Measurements from ENCODE around the gene CHD5. TPM values are rescaled to one million over a fixed set of nuclear protein-coding genes. Genes with fewer than 3 reads are reported as not detected.

The CHD5 gene
- total RNA-seq, 1 experiment from 2014 or later = 6.1 TPM

DNA sequence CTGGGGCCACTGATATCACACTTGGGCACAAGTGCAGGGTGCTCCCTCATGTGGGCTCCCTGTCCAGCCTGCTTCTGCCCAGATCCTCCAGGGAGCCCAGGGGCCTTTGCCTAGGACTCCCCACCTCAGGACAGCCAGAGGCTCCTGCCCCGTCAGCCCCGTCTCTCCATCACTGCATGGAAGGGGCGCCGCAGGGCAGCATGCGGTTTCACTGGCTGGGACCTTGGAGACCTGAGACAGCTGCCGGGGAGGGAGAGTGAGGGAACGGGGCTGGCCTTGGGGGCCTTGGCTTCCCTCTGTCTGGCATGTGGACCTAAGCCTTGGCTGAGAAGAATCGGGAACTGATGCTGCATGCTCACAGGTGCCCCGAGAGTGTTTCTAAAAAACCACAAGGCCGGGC is 87.9 kb downstream of the CHD5 start:
- Histone ChIP-seq H2AFZ (ENCODE audit: low read depth, low read length, poor library complexity, severe bottlenecking) (no peak overlapping the region), H3K4me2 (ENCODE audit: low read length) (no peak overlapping the region), H3K4me3 (replicated peaks in 1 of 2; ENCODE audit: low read depth in 1 of 2, low read length in 2 of 2) (no peak overlapping the region), H4K20me1 (ENCODE audit: insufficient read depth) (no peaks in the 10 kb centered on the region), H3K79me2 (ENCODE audit: insufficient read depth, low read length) (no peaks in the 10 kb centered on the region), H3K27ac (ENCODE audit: low read depth, low read length) (no peak overlapping the region), H3K9me3 (ENCODE audit: control insufficient read depth in 1 of 2, insufficient read depth in 1 of 2, low read depth in 1 of 2, low read length in 2 of 2) (no peaks in the 10 kb centered on the region), H3K4me1 (ENCODE audit: control insufficient read depth in 1 of 2, insufficient read depth in 2 of 2, low read length in 2 of 2) (no peaks in the 10 kb centered on the region), H3K9ac (ENCODE audit: low read length) (no peak overlapping the region), H3K9me2 (ENCODE audit: insufficient read depth) (no peaks in the 10 kb centered on the region), H3K36me3 (ENCODE audit: control insufficient read depth in 1 of 2, insufficient read depth in 2 of 2, low read length in 2 of 2) (no peaks in the 10 kb centered on the region), H3K27me3 (ENCODE audit: insufficient read depth, low read length) (no peaks in the 10 kb centered on the region)
- ChIA-PET RAD21 (ENCODE audit: low non-redundant PET in 1 of 2, low total read pairs in 2 of 2, uncharacterized antibody in 2 of 2, unreplicated experiment in 2 of 2) (no interaction called here), CTCF (no interaction called here), POLR2A (no interaction called here)
- DNase-seq (ENCODE audit: low read depth, low spot score) = no peak
- ATAC-seq = no peak
- TF ChIP-seq SIN3A (IDR thresholded peaks at IDR 0.05; ENCODE audit: low read depth) = no peak
- no peak for TF ChIP-seq POLR2A (IDR thresholded peaks at IDR 0.05; ENCODE audit: borderline replicate concordance, extremely low read depth, insufficient read depth, insufficient read length)
- no peak for TF ChIP-seq ZFX (IDR thresholded peaks at IDR 0.05)
- TF ChIP-seq, protein P1, sequence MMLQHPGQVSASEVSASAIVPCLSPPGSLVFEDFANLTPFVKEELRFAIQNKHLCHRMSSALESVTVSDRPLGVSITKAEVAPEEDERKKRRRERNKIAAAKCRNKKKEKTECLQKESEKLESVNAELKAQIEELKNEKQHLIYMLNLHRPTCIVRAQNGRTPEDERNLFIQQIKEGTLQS (IDR thresholded peaks at IDR 0.05) = no peak
- TF ChIP-seq EZH2 (IDR thresholded peaks at IDR 0.05) = no peak
- no peak for TF ChIP-seq SRF (IDR thresholded peaks at IDR 0.05; ENCODE audit: low read depth)
- BruUV-seq (replicated peaks) = no TSS peak
- intact Hi-C loops (cut with micrococcal nuclease) = no loop called here

DNA sequence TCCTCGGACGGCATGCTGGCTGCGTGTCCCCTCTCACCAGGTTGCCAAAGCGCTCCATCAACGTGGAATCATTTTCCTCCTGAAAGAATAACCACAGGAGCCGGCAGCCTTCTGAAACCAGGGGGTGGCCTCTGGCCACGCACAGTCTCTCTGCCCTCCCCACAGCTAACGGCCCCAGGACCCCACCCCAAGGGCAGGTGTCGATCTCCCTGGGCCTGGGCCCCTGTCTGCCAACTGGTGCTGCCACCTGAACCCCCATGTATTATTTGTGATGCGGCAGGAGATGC is 88.4 kb downstream of the CHD5 start:
- Histone ChIP-seq H3K27ac (ENCODE audit: low read depth, low read length) (no peak overlapping the region), H3K9ac (ENCODE audit: low read length) (no peak overlapping the region), H3K27me3 (ENCODE audit: insufficient read depth, low read length) (no peaks in the 10 kb centered on the region), H3K9me3 (ENCODE audit: control insufficient read depth in 1 of 2, insufficient read depth in 1 of 2, low read depth in 1 of 2, low read length in 2 of 2) (no peaks in the 10 kb centered on the region), H3K4me2 (ENCODE audit: low read length) (no peak overlapping the region), H4K20me1 (ENCODE audit: insufficient read depth) (no peaks in the 10 kb centered on the region), H3K36me3 (ENCODE audit: control insufficient read depth in 1 of 2, insufficient read depth in 2 of 2, low read length in 2 of 2) (no peaks in the 10 kb centered on the region), H3K4me3 (replicated peaks in 1 of 2; ENCODE audit: low read depth in 1 of 2, low read length in 2 of 2) (no peak overlapping the region), H3K9me2 (ENCODE audit: insufficient read depth) (no peaks in the 10 kb centered on the region), H3K79me2 (ENCODE audit: insufficient read depth, low read length) (no peaks in the 10 kb centered on the region), H2AFZ (ENCODE audit: low read depth, low read length, poor library complexity, severe bottlenecking) (no peak overlapping the region), H3K4me1 (ENCODE audit: control insufficient read depth in 1 of 2, insufficient read depth in 2 of 2, low read length in 2 of 2) (no peaks in the 10 kb centered on the region)
- RAD21 ChIA-PET (ENCODE audit: low non-redundant PET in 1 of 2, low total read pairs in 2 of 2, uncharacterized antibody in 2 of 2, unreplicated experiment in 2 of 2) = no interaction called here
- DNase-seq (ENCODE audit: low read depth, low spot score) = no peak
- CTCF ChIA-PET = no interaction called here
- intact Hi-C loops (cut with micrococcal nuclease) = no loop called here
- BruUV-seq (replicated peaks) = no TSS peak
- ATAC-seq = no peak
- POLR2A ChIA-PET = no interaction called here
- TF ChIP-seq, protein P2, sequence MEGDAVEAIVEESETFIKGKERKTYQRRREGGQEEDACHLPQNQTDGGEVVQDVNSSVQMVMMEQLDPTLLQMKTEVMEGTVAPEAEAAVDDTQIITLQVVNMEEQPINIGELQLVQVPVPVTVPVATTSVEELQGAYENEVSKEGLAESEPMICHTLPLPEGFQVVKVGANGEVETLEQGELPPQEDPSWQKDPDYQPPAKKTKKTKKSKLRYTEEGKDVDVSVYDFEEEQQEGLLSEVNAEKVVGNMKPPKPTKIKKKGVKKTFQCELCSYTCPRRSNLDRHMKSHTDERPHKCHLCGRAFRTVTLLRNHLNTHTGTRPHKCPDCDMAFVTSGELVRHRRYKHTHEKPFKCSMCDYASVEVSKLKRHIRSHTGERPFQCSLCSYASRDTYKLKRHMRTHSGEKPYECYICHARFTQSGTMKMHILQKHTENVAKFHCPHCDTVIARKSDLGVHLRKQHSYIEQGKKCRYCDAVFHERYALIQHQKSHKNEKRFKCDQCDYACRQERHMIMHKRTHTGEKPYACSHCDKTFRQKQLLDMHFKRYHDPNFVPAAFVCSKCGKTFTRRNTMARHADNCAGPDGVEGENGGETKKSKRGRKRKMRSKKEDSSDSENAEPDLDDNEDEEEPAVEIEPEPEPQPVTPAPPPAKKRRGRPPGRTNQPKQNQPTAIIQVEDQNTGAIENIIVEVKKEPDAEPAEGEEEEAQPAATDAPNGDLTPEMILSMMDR (IDR thresholded peaks at IDR 0.05 in 2 of 3, conservative IDR thresholded peaks at IDR 0.05 in 1 of 3; ENCODE audit: borderline replicate concordance in 1 of 3, insufficient read depth in 1 of 3, low read depth in 2 of 3, low read length in 2 of 3) = no peak
- no peak for TF ChIP-seq YY1 (IDR thresholded peaks at IDR 0.05; ENCODE audit: extremely low read depth, insufficient replicate concordance, low read depth, low read length)
- no peak for TF ChIP-seq TCF7L2 (IDR thresholded peaks at IDR 0.05; ENCODE audit: borderline replicate concordance, extremely low read depth, insufficient read depth, insufficient read length)
- TF ChIP-seq EZH2phosphoT487 (IDR thresholded peaks at IDR 0.05; ENCODE audit: borderline replicate concordance) = no peak
- no peak for TF ChIP-seq EGR1 (IDR thresholded peaks at IDR 0.05; ENCODE audit: low read depth)
- no peak for TF ChIP-seq POLR2AphosphoS5 (IDR thresholded peaks at IDR 0.05; ENCODE audit: low read depth, low read length)
- TF ChIP-seq SP1 (IDR thresholded peaks at IDR 0.05; ENCODE audit: low read depth) = no peak
- TF ChIP-seq, protein P1 (IDR thresholded peaks at IDR 0.05) = no peak
- TF ChIP-seq ZNF274 (IDR thresholded peaks at IDR 0.05; ENCODE audit: low read depth, low read length) = no peak
- no peak for TF ChIP-seq ZFX (IDR thresholded peaks at IDR 0.05)
- no peak for TF ChIP-seq CBX3 (IDR thresholded peaks at IDR 0.05; ENCODE audit: low read depth)
- no peak for TF ChIP-seq FOSL1 (IDR thresholded peaks at IDR 0.05; ENCODE audit: low read depth)
- no peak for TF ChIP-seq ELF1 (IDR thresholded peaks at IDR 0.05; ENCODE audit: borderline replicate concordance, low read depth)
- TF ChIP-seq, protein P3, sequence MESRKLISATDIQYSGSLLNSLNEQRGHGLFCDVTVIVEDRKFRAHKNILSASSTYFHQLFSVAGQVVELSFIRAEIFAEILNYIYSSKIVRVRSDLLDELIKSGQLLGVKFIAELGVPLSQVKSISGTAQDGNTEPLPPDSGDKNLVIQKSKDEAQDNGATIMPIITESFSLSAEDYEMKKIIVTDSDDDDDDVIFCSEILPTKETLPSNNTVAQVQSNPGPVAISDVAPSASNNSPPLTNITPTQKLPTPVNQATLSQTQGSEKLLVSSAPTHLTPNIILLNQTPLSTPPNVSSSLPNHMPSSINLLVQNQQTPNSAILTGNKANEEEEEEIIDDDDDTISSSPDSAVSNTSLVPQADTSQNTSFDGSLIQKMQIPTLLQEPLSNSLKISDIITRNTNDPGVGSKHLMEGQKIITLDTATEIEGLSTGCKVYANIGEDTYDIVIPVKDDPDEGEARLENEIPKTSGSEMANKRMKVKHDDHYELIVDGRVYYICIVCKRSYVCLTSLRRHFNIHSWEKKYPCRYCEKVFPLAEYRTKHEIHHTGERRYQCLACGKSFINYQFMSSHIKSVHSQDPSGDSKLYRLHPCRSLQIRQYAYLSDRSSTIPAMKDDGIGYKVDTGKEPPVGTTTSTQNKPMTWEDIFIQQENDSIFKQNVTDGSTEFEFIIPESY (IDR thresholded peaks at IDR 0.05; ENCODE audit: extremely low read depth, insufficient replicate concordance, low read length) = no peak
- no peak for TF ChIP-seq SIN3A (IDR thresholded peaks at IDR 0.05; ENCODE audit: low read depth)
- no peak for TF ChIP-seq CEBPB (IDR thresholded peaks at IDR 0.05; ENCODE audit: low read depth)
- TF ChIP-seq POLR2A (IDR thresholded peaks at IDR 0.05; ENCODE audit: borderline replicate concordance, extremely low read depth, insufficient read depth, insufficient read length) = no peak
